PC-9 (cell line): Measurements from ENCODE around the gene ZNF716. TPM values are rescaled to one million over a fixed set of nuclear protein-coding genes. Genes with fewer than 3 reads are reported as not detected.

Source experiments
- BruUV-seq: library from RNA; stranded (reverse); fragments of 400-500 nt; replicated peaks from 2 replicates; lab custom pipeline; 2021; lab: Mats Ljungman, UMichigan
- CTCF ChIA-PET: fragments of 300-600 bp; sonication (Branson Sonifier 250); formaldehyde crosslinking; loops from one replicate; lab custom pipeline; 2022; ENCODE audit warnings: antibody characterized with exemption; lab: Charles Lee
- POLR2A ChIA-PET: fragments of 300-600 bp; sonication (Branson Sonifier 250); formaldehyde crosslinking; loops from one replicate; lab custom pipeline; 2022; ENCODE audit warnings: antibody characterized with exemption; ENCODE audit not compliant: unreplicated experiment; lab: Charles Lee
- DNase-seq, 2 experiments: peaks; one replicate each; pipeline versions ENCODE4 v3.0.0 to v3.0.0-alpha.2; 2015 to 2022; ENCODE audit warnings: mixed read lengths in 1 of 2
- H2AFZ ChIP-seq: fragments of 200-600 bp; sonication (generic); 2 replicates; pipeline ENCODE4 v1.8.1; 2017; ENCODE audit warnings: antibody characterized with exemption
- H3F3A ChIP-seq: fragments of 200-600 bp; sonication (generic); 2 replicates; pipeline ENCODE4 v1.8.1; 2017; ENCODE audit warnings: antibody characterized with exemption, mild to moderate bottlenecking, low read depth; ENCODE audit not compliant: insufficient read depth
- H3K27ac ChIP-seq: fragments of 200-600 bp; sonication (generic); 2 replicates; pipeline ENCODE4 v1.6.1; 2016; ENCODE audit warnings: mixed run types
- H3K27me3 ChIP-seq: fragments of 200-600 bp; sonication (generic); 2 replicates; pipeline ENCODE4 v1.6.1; 2016; ENCODE audit warnings: low read depth, mixed run types; ENCODE audit not compliant: insufficient read depth
- H3K36me3 ChIP-seq: fragments of 200-600 bp; sonication (generic); 2 replicates; pipeline ENCODE4 v1.6.1; 2016; ENCODE audit warnings: low read depth, mixed run types
- H3K4me1 ChIP-seq: fragments of 200-600 bp; sonication (generic); replicated peaks from 2 replicates; pipeline ENCODE4 v1.6.1; 2016; ENCODE audit warnings: mixed run types; ENCODE audit not compliant: insufficient read depth
- H3K4me2 ChIP-seq: fragments of 200-600 bp; sonication (generic); 2 replicates; pipeline ENCODE4 v1.6.1; 2017; ENCODE audit warnings: mixed run types
- H3K4me3 ChIP-seq: fragments of 200-600 bp; sonication (generic); 2 replicates; pipeline ENCODE4 v1.6.1; 2016; ENCODE audit warnings: mixed run types
- H3K79me2 ChIP-seq: fragments of 200-600 bp; sonication (generic); 2 replicates; pipeline ENCODE4 v1.6.1; 2017; ENCODE audit warnings: low read depth, mixed run types
- H3K9me2 ChIP-seq: fragments of 200-600 bp; sonication (generic); 2 replicates; pipeline ENCODE4 v1.8.1; 2017; ENCODE audit warnings: mild to moderate bottlenecking; ENCODE audit not compliant: insufficient read depth
- H3K9me3 ChIP-seq: fragments of 200-600 bp; sonication (generic); 2 replicates; pipeline ENCODE4 v1.8.1; 2016; ENCODE audit warnings: low read depth; ENCODE audit not compliant: insufficient read depth
- H4K20me1 ChIP-seq: fragments of 200-600 bp; sonication (generic); 2 replicates; pipeline ENCODE4 v1.8.1; 2017; ENCODE audit not compliant: insufficient read depth
- EZH2 ChIP-seq: fragments of 200-600 bp; sonication (generic); IDR thresholded peaks from 2 replicates; pipeline ENCODE4 v1.8.0; 2017; ENCODE audit warnings: antibody characterized with exemption, low read depth
- intact Hi-C: fragments of 100-400 bp; cut with micrococcal nuclease; formaldehyde crosslinking; loops from one replicate; pipeline ENCODE4 v1.10.0; 2022; ENCODE audit not compliant: unreplicated experiment
- total RNA-seq: library from RNA; stranded (reverse); gene quantifications from 2 replicates; pipeline ENCODE4 v1.2.3, GENCODE V29; 2021
- TF ChIP-seq, protein P1 (sequence below): fragments of 200-600 bp; sonication (generic); conservative IDR thresholded peaks from 2 replicates; pipeline ENCODE4 v1.6.1; 2017; ENCODE audit warnings: mixed run types, antibody characterized with exemption, mild to moderate bottlenecking, moderate library complexity

The ZNF716 gene
- total RNA-seq, 1 experiment from 2014 or later = not detected

DNA sequence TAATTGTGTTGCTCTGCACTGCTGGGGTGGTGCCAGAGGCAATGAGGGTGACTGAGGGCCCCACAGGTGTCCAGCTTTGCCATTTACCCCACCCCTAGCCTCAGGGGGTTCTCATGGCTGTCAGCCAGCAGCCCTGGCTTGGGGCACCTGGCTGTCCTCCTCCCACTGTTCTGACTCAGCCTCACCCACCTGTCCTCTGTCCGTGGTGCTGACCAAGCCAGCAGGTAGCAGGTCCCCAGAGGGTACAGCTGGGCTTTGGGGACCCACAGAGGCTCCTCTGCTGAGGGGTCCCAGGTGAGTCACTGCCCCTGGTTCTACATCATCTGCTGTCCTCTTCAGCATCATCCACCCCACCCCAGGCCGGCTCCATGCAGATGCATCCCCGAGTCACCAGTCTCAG lies 32.2 kb upstream of the ZNF716 start:
- Histone ChIP-seq H2AFZ (no peak overlapping the region), H3F3A (no peaks in the 10 kb centered on the region), H3K79me2 (no peaks in the 10 kb centered on the region), H3K36me3 (no peaks in the 10 kb centered on the region), H3K27me3 (no peaks in the 10 kb centered on the region), H3K9me2 (no peaks in the 10 kb centered on the region), H3K27ac (no peak overlapping the region), H3K4me3 (no peak overlapping the region), H4K20me1 (no peaks in the 10 kb centered on the region), H3K4me2 (no peak overlapping the region), H3K4me1 (no peaks in the 10 kb centered on the region), H3K9me3 (no peaks in the 10 kb centered on the region)
- ChIA-PET POLR2A (no interaction called here), CTCF (no interaction called here)
- no peak for DNase-seq
- intact Hi-C loops = no loop called here
- no TSS peak for BruUV-seq
- TF ChIP-seq EZH2 = no peak
- TF ChIP-seq, protein P1, sequence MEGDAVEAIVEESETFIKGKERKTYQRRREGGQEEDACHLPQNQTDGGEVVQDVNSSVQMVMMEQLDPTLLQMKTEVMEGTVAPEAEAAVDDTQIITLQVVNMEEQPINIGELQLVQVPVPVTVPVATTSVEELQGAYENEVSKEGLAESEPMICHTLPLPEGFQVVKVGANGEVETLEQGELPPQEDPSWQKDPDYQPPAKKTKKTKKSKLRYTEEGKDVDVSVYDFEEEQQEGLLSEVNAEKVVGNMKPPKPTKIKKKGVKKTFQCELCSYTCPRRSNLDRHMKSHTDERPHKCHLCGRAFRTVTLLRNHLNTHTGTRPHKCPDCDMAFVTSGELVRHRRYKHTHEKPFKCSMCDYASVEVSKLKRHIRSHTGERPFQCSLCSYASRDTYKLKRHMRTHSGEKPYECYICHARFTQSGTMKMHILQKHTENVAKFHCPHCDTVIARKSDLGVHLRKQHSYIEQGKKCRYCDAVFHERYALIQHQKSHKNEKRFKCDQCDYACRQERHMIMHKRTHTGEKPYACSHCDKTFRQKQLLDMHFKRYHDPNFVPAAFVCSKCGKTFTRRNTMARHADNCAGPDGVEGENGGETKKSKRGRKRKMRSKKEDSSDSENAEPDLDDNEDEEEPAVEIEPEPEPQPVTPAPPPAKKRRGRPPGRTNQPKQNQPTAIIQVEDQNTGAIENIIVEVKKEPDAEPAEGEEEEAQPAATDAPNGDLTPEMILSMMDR = no peak

DNA sequence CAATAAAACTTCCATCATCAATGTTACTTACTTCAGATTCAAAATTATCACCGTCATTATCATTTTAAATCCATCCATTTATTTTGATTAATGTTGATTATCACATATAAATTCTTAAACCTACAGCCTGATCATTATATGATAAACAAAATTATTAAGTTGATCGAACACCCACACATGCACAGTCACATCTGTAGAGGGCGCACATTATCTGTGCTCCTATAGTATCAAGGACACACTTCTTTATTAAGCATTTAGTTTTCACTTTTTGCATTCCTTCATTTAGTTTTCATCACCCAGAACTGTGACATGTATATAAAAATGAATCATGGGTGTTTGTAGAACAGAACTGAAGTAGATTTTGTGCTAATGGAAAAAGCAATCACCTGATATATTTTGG lies 26.2 kb upstream of the ZNF716 start:
- Histone ChIP-seq H3K4me1 (no peaks in the 10 kb centered on the region), H3K9me2 (no peaks in the 10 kb centered on the region), H3K36me3 (no peaks in the 10 kb centered on the region), H3K79me2 (no peaks in the 10 kb centered on the region), H4K20me1 (no peaks in the 10 kb centered on the region), H3F3A (no peaks in the 10 kb centered on the region), H3K27ac (no peak overlapping the region), H3K4me2 (no peak overlapping the region), H3K27me3 (no peaks in the 10 kb centered on the region), H3K4me3 (no peak overlapping the region), H2AFZ (no peak overlapping the region), H3K9me3 (no peaks in the 10 kb centered on the region)
- TF ChIP-seq EZH2 = no peak
- TF ChIP-seq, protein P1 = peak; percentile 59; the same call in 1 of the 2 replicates
- BruUV-seq = no TSS peak
- intact Hi-C loops = no loop called here
- POLR2A ChIA-PET = no interaction called here
- no peak for DNase-seq
- CTCF ChIA-PET = no interaction called here

DNA sequence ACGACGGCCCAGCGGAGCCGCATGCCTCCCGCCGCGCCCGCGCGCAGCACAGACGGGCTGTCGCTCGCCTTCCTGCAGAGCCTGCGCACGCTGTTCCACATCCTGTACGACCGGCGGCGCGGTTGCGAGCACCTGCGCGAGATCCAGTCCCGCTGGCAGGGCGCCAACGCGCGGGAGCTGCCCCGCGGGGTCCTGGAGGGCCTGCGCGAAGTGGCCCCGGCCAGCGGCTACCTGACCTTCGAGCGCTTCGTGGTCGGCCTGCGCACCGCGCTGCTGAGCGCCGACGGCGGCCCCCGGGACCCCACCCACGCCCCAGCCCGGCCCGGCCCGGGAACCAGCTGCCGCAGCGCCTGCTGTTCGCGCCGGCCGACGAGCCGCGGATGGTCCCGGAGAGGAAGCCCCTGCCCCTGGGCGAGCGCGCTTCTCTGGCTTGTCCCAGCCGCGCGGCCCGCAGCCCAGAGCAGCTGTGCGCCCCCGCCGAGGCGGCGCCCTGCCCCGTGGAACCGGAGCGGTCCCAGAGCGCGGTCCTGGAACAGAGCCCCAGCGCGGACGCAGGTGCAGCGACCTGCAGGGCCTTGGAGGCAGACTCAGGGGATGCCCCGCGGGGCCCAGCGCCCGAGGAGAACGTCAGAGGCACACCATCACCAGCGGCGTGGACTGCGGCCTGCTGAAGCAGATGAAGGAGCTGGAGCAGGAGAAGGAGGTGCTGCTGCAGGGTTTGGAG lies 25.3 kb upstream of the ZNF716 start:
- Histone ChIP-seq H3F3A (no peaks in the 10 kb centered on the region), H3K27ac (no peak overlapping the region), H3K79me2 (no peaks in the 10 kb centered on the region), H3K4me2 (no peak overlapping the region), H3K9me3 (no peaks in the 10 kb centered on the region), H3K4me3 (no peak overlapping the region), H3K27me3 (no peaks in the 10 kb centered on the region), H3K4me1 (no peaks in the 10 kb centered on the region), H4K20me1 (no peaks in the 10 kb centered on the region), H3K36me3 (no peaks in the 10 kb centered on the region), H3K9me2 (no peaks in the 10 kb centered on the region), H2AFZ (no peak overlapping the region)
- DNase-seq = no peak
- CTCF ChIA-PET = no interaction called here
- intact Hi-C loops = no loop called here
- TF ChIP-seq EZH2 = no peak
- TF ChIP-seq, protein P1 = no peak
- no TSS peak for BruUV-seq
- POLR2A ChIA-PET = no interaction called here
